Measurements from ENCODE around the gene ZNRD2.

The ZNRD2 gene

DNA sequence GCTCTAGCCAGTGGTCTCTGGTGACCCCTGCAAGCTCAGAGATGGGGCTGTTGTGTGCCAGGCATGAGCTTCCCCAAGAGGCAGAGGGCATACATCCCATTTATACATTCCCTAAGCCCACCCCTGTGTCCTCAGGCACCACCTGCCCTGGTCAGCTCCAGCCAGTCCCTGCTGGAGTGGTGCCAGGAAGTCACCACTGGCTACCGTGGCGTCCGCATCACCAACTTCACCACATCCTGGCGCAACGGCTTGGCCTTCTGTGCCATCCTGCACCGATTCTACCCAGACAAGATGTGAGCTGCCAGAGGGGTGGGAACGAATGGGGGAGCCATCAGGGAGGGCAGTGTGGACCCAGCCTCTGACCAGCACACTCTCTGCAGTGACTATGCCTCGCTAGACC lies 13.8 kb downstream of the ZNRD2 start:
- Histone ChIP-seq H3F3A (ENCODE audit: insufficient read depth) (no peaks in the 10 kb centered on the region), H3K9me2 (replicated peaks; ENCODE audit: insufficient read depth, low read length) (no peaks in the 10 kb centered on the region), H3K27ac (ENCODE audit: low read depth, low read length) (no peak overlapping the region), H4K20me1 (ENCODE audit: low read depth, low read length) (no peaks in the 10 kb centered on the region), H3K4me2 (ENCODE audit: low read depth, low read length, poor library complexity, severe bottlenecking) (no peak overlapping the region), H2AFZ (ENCODE audit: low read depth, low read length, severe bottlenecking) (no peak overlapping the region), H3K9ac (ENCODE audit: low read length) (no peak overlapping the region), H3K79me2 (ENCODE audit: insufficient read depth, low read length) (no peaks in the 10 kb centered on the region), H3K4me3 (ENCODE audit: insufficient read depth, low read length, poor library complexity, severe bottlenecking) (no peak overlapping the region), H3K36me3 (ENCODE audit: low read length) (no peaks in the 10 kb centered on the region), H3K27me3 (ENCODE audit: low read length) (no peaks in the 10 kb centered on the region), H3K9me3 (ENCODE audit: insufficient read depth, low read length) (no peaks in the 10 kb centered on the region)
- TF ChIP-seq, protein P1, sequence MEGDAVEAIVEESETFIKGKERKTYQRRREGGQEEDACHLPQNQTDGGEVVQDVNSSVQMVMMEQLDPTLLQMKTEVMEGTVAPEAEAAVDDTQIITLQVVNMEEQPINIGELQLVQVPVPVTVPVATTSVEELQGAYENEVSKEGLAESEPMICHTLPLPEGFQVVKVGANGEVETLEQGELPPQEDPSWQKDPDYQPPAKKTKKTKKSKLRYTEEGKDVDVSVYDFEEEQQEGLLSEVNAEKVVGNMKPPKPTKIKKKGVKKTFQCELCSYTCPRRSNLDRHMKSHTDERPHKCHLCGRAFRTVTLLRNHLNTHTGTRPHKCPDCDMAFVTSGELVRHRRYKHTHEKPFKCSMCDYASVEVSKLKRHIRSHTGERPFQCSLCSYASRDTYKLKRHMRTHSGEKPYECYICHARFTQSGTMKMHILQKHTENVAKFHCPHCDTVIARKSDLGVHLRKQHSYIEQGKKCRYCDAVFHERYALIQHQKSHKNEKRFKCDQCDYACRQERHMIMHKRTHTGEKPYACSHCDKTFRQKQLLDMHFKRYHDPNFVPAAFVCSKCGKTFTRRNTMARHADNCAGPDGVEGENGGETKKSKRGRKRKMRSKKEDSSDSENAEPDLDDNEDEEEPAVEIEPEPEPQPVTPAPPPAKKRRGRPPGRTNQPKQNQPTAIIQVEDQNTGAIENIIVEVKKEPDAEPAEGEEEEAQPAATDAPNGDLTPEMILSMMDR (IDR thresholded peaks at IDR 0.05; ENCODE audit: insufficient read depth, low read length, poor library complexity, severe bottlenecking) = no peak
- no peak for TF ChIP-seq EZH2phosphoT487 (conservative IDR thresholded peaks at IDR 0.05; ENCODE audit: low read length)

DNA sequence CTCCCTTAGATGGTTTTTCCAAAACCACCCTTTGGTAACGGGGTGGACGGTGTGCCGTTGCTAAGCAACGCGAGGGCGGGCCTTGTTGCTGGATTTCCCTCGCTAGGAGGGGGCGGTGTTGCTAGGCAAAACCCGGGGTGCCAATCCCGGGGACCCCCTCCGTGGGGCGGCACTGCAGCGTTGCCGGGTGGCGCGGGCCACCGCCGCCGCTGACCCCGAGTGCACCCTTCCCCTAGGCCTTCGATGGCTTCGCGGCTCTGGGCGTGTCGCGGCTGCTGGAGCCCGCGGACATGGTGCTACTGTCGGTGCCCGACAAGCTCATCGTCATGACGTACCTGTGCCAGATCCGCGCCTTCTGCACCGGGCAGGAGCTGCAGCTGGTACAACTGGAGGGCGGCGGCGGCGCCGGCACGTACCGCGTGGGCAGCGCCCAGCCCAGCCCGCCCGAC lies 14.5 kb downstream of the ZNRD2 start:
- Histone ChIP-seq H3K36me3 (ENCODE audit: low read length) (no peaks in the 10 kb centered on the region), H3K9ac (ENCODE audit: low read length) (no peak overlapping the region), H3K9me3 (ENCODE audit: insufficient read depth, low read length) (no peaks in the 10 kb centered on the region), H3K79me2 (ENCODE audit: insufficient read depth, low read length) (no peaks in the 10 kb centered on the region), H3K27me3 (ENCODE audit: low read length) (no peaks in the 10 kb centered on the region), H4K20me1 (ENCODE audit: low read depth, low read length) (no peaks in the 10 kb centered on the region), H3K4me3 (ENCODE audit: insufficient read depth, low read length, poor library complexity, severe bottlenecking) (no peak overlapping the region), H3K9me2 (replicated peaks; ENCODE audit: insufficient read depth, low read length) (no peaks in the 10 kb centered on the region), H2AFZ (ENCODE audit: low read depth, low read length, severe bottlenecking) (no peak overlapping the region), H3K4me2 (ENCODE audit: low read depth, low read length, poor library complexity, severe bottlenecking) (no peak overlapping the region), H3K27ac (ENCODE audit: low read depth, low read length) (no peak overlapping the region), H3F3A (ENCODE audit: insufficient read depth) (no peaks in the 10 kb centered on the region)
- no peak for TF ChIP-seq EZH2phosphoT487 (conservative IDR thresholded peaks at IDR 0.05; ENCODE audit: low read length)
- TF ChIP-seq, protein P1 (IDR thresholded peaks at IDR 0.05; ENCODE audit: insufficient read depth, low read length, poor library complexity, severe bottlenecking) = no peak

- H3K36me3 ChIP-seq (ENCODE audit: low read length) = no peaks in the 10 kb centered on the region
- no peaks in the 10 kb centered on the region for H3K9me2 ChIP-seq (replicated peaks; ENCODE audit: insufficient read depth, low read length)
- no peaks in the 10 kb centered on the region for H3K27me3 ChIP-seq (ENCODE audit: low read length)
- H3K4me2 ChIP-seq (ENCODE audit: low read depth, low read length, poor library complexity, severe bottlenecking) = no peak overlapping the region
- H3F3A ChIP-seq (ENCODE audit: insufficient read depth) = no peaks in the 10 kb centered on the region
- H2AFZ ChIP-seq (ENCODE audit: low read depth, low read length, severe bottlenecking) = no peak overlapping the region
- H3K27ac ChIP-seq (ENCODE audit: low read depth, low read length) = no peak overlapping the region
- no peak overlapping the region for H3K9ac ChIP-seq (ENCODE audit: low read length)
- TF ChIP-seq, protein P1 (IDR thresholded peaks at IDR 0.05; ENCODE audit: insufficient read depth, low read length, poor library complexity, severe bottlenecking) = no peak
- TF ChIP-seq EZH2phosphoT487 (conservative IDR thresholded peaks at IDR 0.05; ENCODE audit: low read length) = no peak
- no peak overlapping the region for H3K4me3 ChIP-seq (ENCODE audit: insufficient read depth, low read length, poor library complexity, severe bottlenecking)
- H3K79me2 ChIP-seq (ENCODE audit: insufficient read depth, low read length) = no peaks in the 10 kb centered on the region
- H4K20me1 ChIP-seq (ENCODE audit: low read depth, low read length) = no peaks in the 10 kb centered on the region
- no peaks in the 10 kb centered on the region for H3K9me3 ChIP-seq (ENCODE audit: insufficient read depth, low read length)
Measured at GRCh38 chr11:65585396-65586246, 15.3 kb downstream of the ZNRD2 start.
